EH (cell line): Measurements from ENCODE around the gene AZIN2.
"Not testable (repeated sequence)": the region's sequence is repeated elsewhere in the genome, so short reads cannot be mapped to it uniquely, and the experiment has no call there.

ENCODE experiments used
- DNase-seq: peaks from one replicate; pipeline ENCODE4 v3.0.0-alpha.2; 2015; ENCODE audit warnings: low read depth

The AZIN2 gene

GRCh38 chr1:33094971-33095604 lies 14.1 kb downstream of the AZIN2 start:
- DNase-seq: peak; percentile 76

- peak; percentile 9 for DNase-seq
These were observed 15.5 kb downstream of the AZIN2 start for GRCh38 chr1:33096363-33097005.

- DNase-seq: peak; percentile 56
These were observed 16.2 kb downstream of the AZIN2 start for GRCh38 chr1:33097137-33097611.

GRCh38 chr1:33097762-33098161 lies 16.8 kb downstream of the AZIN2 start:
- DNase-seq: no peak

- peak; percentile 68 for DNase-seq
These were observed 17.4 kb downstream of the AZIN2 start for GRCh38 chr1:33098371-33098770.

- peak; percentile 100 for DNase-seq
These were observed 18.6 kb downstream of the AZIN2 start for GRCh38 chr1:33099290-33100118.

GRCh38 chr1:33100119-33100415 lies 19.1 kb downstream of the AZIN2 start:
- not testable (repeated sequence) for DNase-seq

- no peak for DNase-seq
These were observed 29.5 kb downstream of the AZIN2 start for GRCh38 chr1:33110477-33110876.

GRCh38 chr1:33111965-33112364 lies 31.0 kb downstream of the AZIN2 start:
- peak; percentile 54 for DNase-seq

- no peak for DNase-seq
These were observed 36.6 kb downstream of the AZIN2 start for GRCh38 chr1:33117440-33118085.

- DNase-seq: no peak
These were observed 37.3 kb downstream of the AZIN2 start for GRCh38 chr1:33118274-33118673.

- DNase-seq: no peak
These were observed 38.1 kb downstream of the AZIN2 start for GRCh38 chr1:33119050-33119449.

- no peak for DNase-seq
These were observed 38.7 kb downstream of the AZIN2 start for GRCh38 chr1:33119532-33120217.

- DNase-seq: no peak
These were observed 39.7 kb downstream of the AZIN2 start for GRCh38 chr1:33120436-33121231.

GRCh38 chr1:33121728-33122127 lies 40.8 kb downstream of the AZIN2 start:
- DNase-seq: no peak

GRCh38 chr1:33122483-33123178 lies 41.7 kb downstream of the AZIN2 start:
- no peak for DNase-seq

GRCh38 chr1:33123266-33123665 lies 42.3 kb downstream of the AZIN2 start:
- no peak for DNase-seq

GRCh38 chr1:33124647-33125046 lies 43.7 kb downstream of the AZIN2 start:
- DNase-seq: not testable (repeated sequence)

GRCh38 chr1:33126411-33127000 lies 45.6 kb downstream of the AZIN2 start:
- DNase-seq: no peak
